ENCODE data around the gene WRNIP1. TPM values are rescaled to one million over a fixed set of nuclear protein-coding genes. Genes with fewer than 3 reads are reported as not detected.

WRNIP1 gene
- total RNA-seq, 1 experiment from 2014 or later: 38.1 TPM

DNA sequence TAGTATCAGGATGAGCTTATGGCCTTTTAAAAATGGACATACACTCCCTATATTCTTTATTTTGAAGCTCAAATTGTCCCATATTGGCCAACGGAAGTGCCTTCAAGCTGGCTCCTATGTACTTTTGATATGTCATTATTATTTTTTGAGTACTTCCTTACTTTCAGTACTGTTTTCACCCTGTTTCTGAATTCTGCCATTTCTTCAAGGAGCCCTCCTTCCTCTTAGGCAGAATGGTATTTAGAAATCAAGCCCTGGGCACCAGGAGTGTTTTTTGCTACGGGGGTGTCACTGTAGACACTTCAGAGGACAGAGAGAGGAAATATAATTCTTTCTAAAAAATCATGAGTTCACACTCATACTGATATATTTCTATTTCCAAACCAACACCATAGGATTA, 9.0 kb upstream of the WRNIP1 start:
- WGBS (ENCODE audit: extremely low coverage, insufficient read length, low lambda C conversion rate): no CpG with 5 or more reads among the region's 2 CpGs
- Histone ChIP-seq H2AFZ (ENCODE audit: low read length) (no peak overlapping the region), H4K8ac (replicated peaks; ENCODE audit: insufficient read length, low read depth, low read length) (no peak overlapping the region), H3K4ac (ENCODE audit: low read depth, low read length) (no peak overlapping the region), H2BK120ac (ENCODE audit: low read depth, low read length, poor library complexity, severe bottlenecking) (no peak overlapping the region), H3K9me3 (ENCODE audit: control insufficient read depth, low read depth, low read length) (no peaks in the 10 kb centered on the region), H2BK15ac (ENCODE audit: low read depth, low read length) (no peak overlapping the region), H3K79me2 (ENCODE audit: insufficient read depth, low read length) (no peaks in the 10 kb centered on the region; the same call in 1 of the 2 replicates), H3K14ac (ENCODE audit: insufficient read depth, low read length) (no peak overlapping the region), H4K5ac (ENCODE audit: insufficient read length, low read depth, low read length) (no peak overlapping the region), H4K91ac (ENCODE audit: insufficient read length, low read depth, low read length) (no peak overlapping the region), H3K23ac (ENCODE audit: insufficient read length, low read depth, low read length) (no peak overlapping the region), H3K56ac (ENCODE audit: insufficient read length, low read depth, low read length) (no peak overlapping the region), H3K4me2 (ENCODE audit: insufficient read depth, insufficient read length, low read length) (no peak overlapping the region), H2BK20ac (ENCODE audit: low read depth, low read length, poor library complexity, severe bottlenecking) (no peak overlapping the region), H2AK5ac (ENCODE audit: insufficient read length, low read length) (no peak overlapping the region), H3K9ac (ENCODE audit: extremely low read depth, insufficient read length, low read length) (no peak overlapping the region), H3K18ac (ENCODE audit: insufficient read length, low read depth, low read length) (no peak overlapping the region), H2BK12ac (ENCODE audit: insufficient read length, low read depth, low read length) (no peak overlapping the region), H2BK5ac (ENCODE audit: insufficient read length, low read length) (no peak overlapping the region), H3K27ac (ENCODE audit: insufficient read length, low read depth, low read length) (no peak overlapping the region), H3K23me2 (ENCODE audit: insufficient read length, low read depth, low read length, poor library complexity, severe bottlenecking) (no peaks in the 10 kb centered on the region), H4K20me1 (ENCODE audit: control insufficient read depth, insufficient read depth, insufficient read length) (no peaks in the 10 kb centered on the region), H3T11ph (ENCODE audit: low read length) (no peak overlapping the region), H3K4me1 (ENCODE audit: insufficient read depth, low read length) (no peaks in the 10 kb centered on the region), H3K79me1 (ENCODE audit: insufficient read depth, low read depth, low read length, poor library complexity, severe bottlenecking) (no peaks in the 10 kb centered on the region), H3K27me3 (ENCODE audit: insufficient read depth, low read length) (no peaks in the 10 kb centered on the region)
- H3K4me3 Mint-ChIP-seq: no peak overlapping the region
- TF ChIP-seq, protein P1, sequence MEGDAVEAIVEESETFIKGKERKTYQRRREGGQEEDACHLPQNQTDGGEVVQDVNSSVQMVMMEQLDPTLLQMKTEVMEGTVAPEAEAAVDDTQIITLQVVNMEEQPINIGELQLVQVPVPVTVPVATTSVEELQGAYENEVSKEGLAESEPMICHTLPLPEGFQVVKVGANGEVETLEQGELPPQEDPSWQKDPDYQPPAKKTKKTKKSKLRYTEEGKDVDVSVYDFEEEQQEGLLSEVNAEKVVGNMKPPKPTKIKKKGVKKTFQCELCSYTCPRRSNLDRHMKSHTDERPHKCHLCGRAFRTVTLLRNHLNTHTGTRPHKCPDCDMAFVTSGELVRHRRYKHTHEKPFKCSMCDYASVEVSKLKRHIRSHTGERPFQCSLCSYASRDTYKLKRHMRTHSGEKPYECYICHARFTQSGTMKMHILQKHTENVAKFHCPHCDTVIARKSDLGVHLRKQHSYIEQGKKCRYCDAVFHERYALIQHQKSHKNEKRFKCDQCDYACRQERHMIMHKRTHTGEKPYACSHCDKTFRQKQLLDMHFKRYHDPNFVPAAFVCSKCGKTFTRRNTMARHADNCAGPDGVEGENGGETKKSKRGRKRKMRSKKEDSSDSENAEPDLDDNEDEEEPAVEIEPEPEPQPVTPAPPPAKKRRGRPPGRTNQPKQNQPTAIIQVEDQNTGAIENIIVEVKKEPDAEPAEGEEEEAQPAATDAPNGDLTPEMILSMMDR (conservative IDR thresholded peaks at IDR 0.05): no peak
- H3K27me3 Mint-ChIP-seq (ENCODE audit: low read depth): peaks cover 3% of the 10 kb centered on the region; the same call in 1 of the 2 replicates
- no peak for DNase-seq
- H3K27ac Mint-ChIP-seq: no peak overlapping the region
- peaks cover 8 to 11% of the 10 kb centered on the region in 2 experiments for H3K9me3 Mint-ChIP-seq
- no peaks in the 10 kb centered on the region for H3K36me3 Mint-ChIP-seq (ENCODE audit: insufficient read depth in 1 of 3, low read depth in 3 of 3)
- H3K4me1 Mint-ChIP-seq: no peaks in the 10 kb centered on the region
